Inflammatory macrophage treated with lipopolysaccharide for 1 hour (primary cell): ENCODE data around the gene PPIP5K2.
"Not testable (repeated sequence)": the region's sequence is repeated elsewhere in the genome, so short reads cannot be mapped to it uniquely, and the experiment has no call there.

ENCODE experiments used
- DNase-seq, 2 donors: peaks; one replicate each; pipeline ENCODE4 v3.0.0-alpha.2; 2020 to 2022

The PPIP5K2 gene

DNA sequence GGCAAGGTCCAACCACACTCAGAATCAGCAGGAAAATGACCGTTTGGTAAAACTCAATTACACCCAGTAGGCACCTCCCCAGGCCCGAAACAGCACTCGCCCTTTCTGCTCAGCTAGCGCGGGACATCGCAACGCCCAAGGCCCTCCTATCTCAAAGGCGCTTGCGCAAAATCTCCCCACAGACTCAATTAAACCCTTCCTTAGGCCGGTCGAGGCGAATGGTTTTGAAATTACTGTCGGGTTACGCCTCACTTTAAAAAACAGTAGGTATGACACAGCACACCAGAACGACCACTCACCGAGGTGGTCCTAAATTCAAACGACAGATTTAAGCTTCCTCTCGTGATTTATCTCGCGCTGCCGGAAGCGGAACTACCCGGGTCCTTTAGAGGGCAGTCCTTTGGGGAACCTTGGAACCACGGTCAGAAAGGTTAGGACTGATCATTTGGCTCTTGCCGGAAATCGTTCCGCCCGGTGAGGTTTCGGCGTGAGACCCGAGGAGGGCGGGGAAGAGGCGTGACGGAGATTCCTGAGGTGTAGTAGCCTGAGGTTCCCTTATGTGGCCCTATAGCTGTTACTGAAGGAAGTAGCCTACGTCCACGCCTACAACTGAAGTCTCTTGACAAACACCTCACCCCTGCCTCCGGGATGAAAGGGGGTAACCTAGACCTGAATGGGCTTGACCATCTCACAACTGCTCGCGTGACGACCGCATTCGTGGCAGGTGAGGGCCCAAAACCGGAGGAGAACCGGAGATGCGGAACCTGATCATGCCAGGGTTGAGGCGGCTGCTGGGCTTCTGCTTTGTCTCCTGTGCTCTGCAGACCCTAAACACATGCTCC is at the start of gene PPIP5K2, which contains the start of gene GIN1:
PPIP5K2 (plus strand) TSS at position 537 of the 842 bp plus-strand sequence. CDS start 9,289 bp downstream, outside the sequence.
GIN1 (minus strand) TSS at position 374 of the 842 bp plus-strand sequence. CDS start 11,431 bp downstream, outside the sequence.
- peak; percentile 98 for DNase-seq

DNA sequence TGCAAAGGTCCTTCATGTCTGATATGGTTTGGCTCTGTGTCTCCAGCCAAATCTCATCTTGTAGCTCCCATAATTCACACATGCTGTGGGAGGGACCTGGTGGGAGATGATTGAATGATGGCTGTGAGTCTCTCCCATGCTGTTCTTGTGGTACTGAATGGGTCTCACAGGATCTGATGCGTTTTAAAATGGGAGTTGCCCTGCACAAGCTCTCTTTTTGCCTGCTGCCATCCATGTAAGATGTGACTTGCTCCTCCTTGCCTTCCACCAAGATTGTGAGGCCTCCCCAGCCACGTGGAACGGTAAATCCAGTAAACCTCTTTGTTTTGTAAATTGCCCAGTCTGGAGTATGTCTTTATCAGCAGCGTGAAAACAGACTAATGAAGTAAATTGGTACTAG is 46.6 kb upstream of the PPIP5K2 start:
- DNase-seq: not testable (repeated sequence)

DNA sequence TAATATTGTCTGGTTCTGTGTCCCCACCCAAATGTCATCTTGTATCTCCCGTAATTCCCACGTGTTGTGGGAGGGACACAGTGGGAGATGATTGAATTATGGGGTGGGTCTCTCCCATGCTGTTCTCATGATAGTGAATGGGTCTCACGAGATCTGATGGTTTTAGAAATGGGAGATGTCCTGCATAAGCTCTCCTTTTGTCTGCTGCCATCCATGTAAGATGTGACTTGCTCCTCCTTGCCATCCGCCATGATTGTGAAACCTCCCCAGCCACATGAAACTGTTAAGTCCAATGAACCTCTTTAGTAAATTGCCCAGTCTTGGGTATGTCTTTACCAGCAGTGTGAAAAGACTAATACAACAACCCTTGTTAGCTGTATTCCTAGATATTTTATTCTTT is 44.7 kb upstream of the PPIP5K2 start:
- no peak for DNase-seq

- no peak for DNase-seq
Observed at GRCh38 chr5:103079796-103080195, 40.3 kb upstream of the PPIP5K2 start.

DNA sequence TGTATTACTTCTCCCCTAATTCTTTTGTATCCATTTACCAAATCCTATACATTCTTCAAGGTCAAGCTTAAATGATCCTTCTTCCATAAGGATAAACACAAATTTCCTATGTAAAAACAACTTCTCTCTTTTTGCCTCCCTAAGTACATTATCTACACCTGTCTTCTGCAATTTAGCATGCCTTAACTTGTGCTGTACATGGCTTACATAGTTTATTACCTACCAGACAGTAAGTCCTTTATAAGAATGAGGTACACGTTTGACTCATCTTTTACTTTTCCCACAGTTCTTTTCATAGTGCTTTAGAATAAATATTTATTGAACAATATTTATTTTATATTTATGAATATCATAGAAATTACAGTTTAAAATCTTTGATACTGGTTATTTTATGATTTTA is 33.6 kb upstream of the PPIP5K2 start:
- DNase-seq: no peak

DNA sequence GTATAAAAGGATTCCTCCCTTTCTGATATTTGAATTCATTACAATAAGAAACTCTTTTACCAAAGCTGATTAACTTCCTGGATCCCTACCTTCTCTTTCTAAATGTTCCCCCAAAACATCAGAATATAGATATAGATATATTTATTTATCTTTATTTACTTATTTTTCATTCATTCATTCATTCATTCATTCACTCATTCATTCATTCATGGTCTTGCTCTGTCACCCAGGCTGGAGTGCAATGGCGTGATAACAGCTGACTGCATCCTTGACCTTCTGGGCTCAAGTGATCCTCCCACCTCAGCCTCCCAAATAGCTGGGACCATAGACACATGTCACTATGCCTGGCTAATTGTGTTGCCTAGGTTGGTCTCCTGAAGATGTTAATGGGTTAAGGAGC is 30.8 kb upstream of the PPIP5K2 start:
- no peak for DNase-seq

DNA sequence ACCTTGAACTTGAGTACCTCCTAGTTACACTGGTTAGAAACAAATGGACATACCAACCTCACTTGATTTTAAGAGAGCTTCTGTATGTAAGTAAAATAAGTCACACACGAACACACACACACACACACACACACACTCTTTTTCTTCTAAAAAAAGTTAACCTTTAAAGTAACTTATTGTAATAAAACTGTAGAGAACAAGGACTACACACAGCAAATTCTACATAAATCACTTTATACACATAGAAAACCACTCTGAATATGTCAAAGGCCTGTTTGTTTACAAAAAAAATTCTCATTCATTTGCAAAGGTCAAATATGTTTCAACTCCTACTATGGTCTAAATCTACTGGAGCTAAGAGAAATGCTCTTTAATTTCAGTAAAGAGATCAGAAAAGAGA is 29.3 kb upstream of the PPIP5K2 start:
- DNase-seq: no peak

- DNase-seq: no peak
Observed at GRCh38 chr5:103092676-103093075, 27.4 kb upstream of the PPIP5K2 start.

- no peak for DNase-seq
Observed at GRCh38 chr5:103093727-103094126, 26.4 kb upstream of the PPIP5K2 start.

GRCh38 chr5:103094737-103095136 is 25.4 kb upstream of the PPIP5K2 start:
- no peak for DNase-seq

- DNase-seq: no peak
Observed at GRCh38 chr5:103098993-103099392, 21.1 kb upstream of the PPIP5K2 start.

- no peak for DNase-seq
Observed at GRCh38 chr5:103101079-103101750, 18.9 kb upstream of the PPIP5K2 start.

DNA sequence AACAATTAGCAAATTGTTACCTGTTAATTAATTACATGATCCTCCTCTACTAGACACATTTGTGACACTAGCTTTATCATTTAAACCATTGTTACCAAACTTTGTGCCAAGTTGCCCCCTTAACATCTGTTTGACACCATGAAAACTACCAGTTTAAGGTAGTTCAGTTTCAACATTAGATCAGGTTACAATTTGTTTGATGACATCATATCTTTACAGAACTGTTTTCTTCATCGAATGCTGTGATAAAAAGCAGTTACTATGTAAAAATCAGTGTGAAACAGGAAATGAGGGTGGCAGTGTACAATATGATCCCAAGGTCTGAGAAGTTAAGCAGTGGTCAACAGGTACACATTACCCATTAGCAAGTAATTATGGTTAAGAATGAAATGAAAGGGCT is 17.9 kb upstream of the PPIP5K2 start:
- no peak for DNase-seq

DNA sequence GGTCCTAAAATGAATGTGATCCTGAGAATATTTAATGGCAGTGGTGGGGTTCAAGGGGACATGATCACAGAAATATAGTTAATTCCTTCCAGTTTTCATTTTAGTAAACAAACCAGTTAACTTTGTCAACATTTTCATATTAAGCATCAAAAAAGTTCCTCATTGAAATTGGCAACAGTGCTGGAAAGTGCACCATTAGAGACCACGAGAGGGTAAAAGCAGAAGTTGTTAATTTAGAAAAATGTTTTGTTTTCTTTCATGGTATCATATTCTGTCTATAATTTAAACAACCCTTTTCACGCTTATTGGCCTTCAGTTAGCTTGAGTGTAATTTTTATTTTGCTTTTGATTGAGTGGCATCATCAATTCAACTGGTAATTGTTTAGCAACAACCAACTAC is 12.0 kb upstream of the PPIP5K2 start:
- DNase-seq: no peak

GRCh38 chr5:103109277-103109676 is 10.8 kb upstream of the PPIP5K2 start:
- DNase-seq: no peak

DNA sequence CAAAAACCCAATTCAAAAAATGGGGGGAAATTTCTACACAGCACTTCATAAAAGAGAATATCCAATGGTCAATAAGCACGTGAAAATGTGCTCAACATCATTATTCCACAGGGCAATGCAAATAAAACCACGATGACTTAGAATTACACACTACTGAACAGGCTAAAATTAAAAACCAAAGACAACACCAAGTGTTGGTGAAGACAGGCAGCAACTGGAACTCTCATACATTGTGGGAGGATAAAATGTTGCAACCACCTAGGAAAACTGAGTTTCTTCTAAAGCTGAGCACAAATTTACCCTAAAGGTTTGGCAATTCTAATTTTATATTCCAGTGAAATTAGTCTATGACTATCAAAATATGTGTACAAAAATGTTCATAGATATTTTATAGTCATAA is 9.7 kb upstream of the PPIP5K2 start:
- no peak for DNase-seq

DNA sequence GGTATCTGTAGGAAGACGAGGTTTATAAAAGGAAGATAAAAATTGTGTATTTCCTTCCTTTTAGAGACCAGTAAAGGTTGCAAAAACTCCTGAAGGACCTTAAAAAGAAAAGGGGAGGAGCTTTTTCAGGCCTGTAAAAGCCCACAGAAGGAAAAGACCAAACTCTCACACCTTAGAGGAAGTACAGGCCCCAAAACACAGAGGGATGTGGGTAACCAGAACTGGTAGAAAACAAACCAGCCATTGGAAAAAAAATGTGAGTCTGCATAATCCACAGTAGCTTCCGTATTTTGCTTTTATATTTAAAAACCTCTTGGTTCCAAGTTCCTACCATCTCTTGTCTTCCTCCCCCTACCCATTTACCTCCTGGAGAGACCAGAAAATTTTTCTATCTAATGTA is 8.6 kb upstream of the PPIP5K2 start:
- peak in 1 of 2 donors; percentile 9 for DNase-seq

GRCh38 chr5:103112910-103113309 is 7.2 kb upstream of the PPIP5K2 start:
- no peak for DNase-seq

DNA sequence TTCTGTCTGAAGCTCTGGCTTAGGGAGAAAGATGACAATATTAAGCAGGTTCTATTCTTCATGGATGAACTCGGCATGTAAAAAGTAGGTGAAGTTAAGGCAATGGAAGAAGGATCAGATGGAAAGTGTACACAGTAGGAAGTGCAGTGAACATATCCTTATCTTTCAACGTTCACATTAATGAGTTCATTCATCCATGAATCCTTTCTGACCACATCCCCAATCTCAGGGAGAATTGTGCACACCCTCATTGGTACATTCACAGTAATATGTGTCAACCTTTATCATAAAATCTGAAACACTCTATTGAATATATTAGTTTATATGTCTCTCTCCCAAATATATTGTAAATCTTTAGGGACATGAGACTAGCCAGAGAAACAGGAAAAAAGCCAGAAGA is 5.7 kb upstream of the PPIP5K2 start:
- no peak for DNase-seq

GRCh38 chr5:103117471-103117991 is 2.6 kb upstream of the PPIP5K2 start:
- no peak for DNase-seq

DNA sequence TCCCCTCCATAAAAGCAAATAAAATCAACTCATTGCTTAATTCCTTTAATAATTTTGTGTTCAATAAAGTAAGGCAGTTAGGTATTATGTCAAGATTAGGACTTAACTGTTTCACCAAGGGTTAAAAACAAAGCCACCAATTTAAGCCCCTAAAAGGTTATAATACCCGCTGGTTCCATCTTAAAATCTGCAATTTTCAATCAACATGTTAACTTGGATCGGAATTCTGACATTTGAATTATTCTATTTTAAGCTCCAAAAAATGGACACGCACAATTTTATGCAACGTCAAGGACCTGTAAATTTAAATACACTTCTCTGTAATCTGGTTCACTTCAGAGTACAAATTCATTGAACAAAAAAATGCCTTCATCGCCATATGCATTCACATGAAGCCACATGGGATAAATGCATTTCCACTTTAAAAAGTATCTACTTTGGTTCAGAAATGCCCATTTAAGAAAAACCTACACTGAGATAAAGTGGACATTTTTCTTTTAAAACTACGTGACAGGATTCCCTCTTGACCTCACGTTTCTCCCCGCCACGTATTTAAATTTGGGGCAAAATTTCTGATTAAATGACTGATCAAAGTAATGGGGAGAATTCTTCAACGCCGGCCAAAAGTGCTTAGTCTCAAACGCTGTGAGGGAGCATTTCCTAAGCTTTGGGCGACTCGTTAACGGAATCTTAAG is 884 bp upstream of the PPIP5K2 start:
- DNase-seq: peak; percentile 27 to 45

- peak; percentile 27 to 48 for DNase-seq
Observed at GRCh38 chr5:103120607-103121200, 603 bp downstream of the PPIP5K2 start.

DNA sequence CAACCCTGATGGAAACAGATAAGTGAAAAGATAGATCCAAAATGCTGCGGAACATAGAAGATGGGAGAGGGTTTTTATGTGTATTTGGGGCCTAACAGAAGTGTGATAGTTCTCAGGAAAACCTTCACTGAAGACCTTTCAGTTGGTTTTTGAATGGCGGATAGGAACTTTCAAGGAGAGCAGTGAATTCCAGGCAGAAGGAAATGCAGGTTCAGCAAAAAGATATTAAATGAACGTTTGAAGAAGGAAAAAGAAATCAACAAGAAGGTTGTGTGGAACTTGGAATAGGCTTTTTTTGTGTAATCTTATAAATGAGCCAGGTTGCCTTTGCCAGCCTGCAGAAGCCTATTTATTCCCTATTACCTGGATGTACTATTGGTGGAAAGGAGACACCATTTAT is 2.1 kb downstream of the PPIP5K2 start:
- DNase-seq: no peak
